K562 (cell line): Measurements from ENCODE around the gene METRN. TPM values are rescaled to one million over a fixed set of nuclear protein-coding genes. Genes with fewer than 3 reads are reported as not detected.

Experiments
- BDP1 ChIP-seq: IDR thresholded peaks from 3 replicates; pipeline ENCODE4 v1.6.1; 2011; ENCODE audit not compliant: insufficient read length, insufficient read depth
- BRD9 ChIP-seq: fragments of 450-650 bp; IDR thresholded peaks from 2 replicates; pipeline ENCODE4 v1.6.1; 2018; ENCODE audit warnings: low read depth; ENCODE audit not compliant: partially characterized antibody
- DPF2 ChIP-seq: fragments of 450-650 bp; IDR thresholded peaks from 2 replicates; pipeline ENCODE4 v1.6.1; 2016
- KLF6 ChIP-seq: fragments of 250-450 bp; sonication (Bioruptor Pico); IDR thresholded peaks from 2 replicates; pipeline ENCODE4 v1.4.0; 2020; ENCODE audit warnings: mild to moderate bottlenecking, moderate library complexity, borderline replicate concordance
- MTA2 ChIP-seq: fragments of 450-650 bp; IDR thresholded peaks from 2 replicates; pipeline ENCODE4 v1.6.1; 2016; ENCODE audit warnings: low read depth
- PML ChIP-seq: IDR thresholded peaks from 2 replicates; pipeline ENCODE4 v1.6.1; 2012; ENCODE audit warnings: low read length, inconsistent platforms
- POLR2A ChIP-seq: fragments of 450-650 bp; conservative IDR thresholded peaks from 2 replicates; pipeline ENCODE4 v1.6.1; 2016
- SLC30A9 ChIP-seq: fragments of 250-450 bp; sonication (Bioruptor Pico); IDR thresholded peaks from 2 replicates; pipeline ENCODE4 v1.8.0; 2022; ENCODE audit warnings: mild to moderate bottlenecking, moderate library complexity
- ZBTB40 ChIP-seq, 2 experiments: fragments of 450-650 bp in 1 of 2; sonication (generic) in 1 of 2; formaldehyde crosslinking in 1 of 2; IDR thresholded peaks; 2 replicates each; pipeline versions ENCODE4 v1.7.1 to v1.9.0; 2016 to 2022; ENCODE audit warnings: inconsistent platforms in 1 of 2, mild to moderate bottlenecking in 1 of 2, missing genetic modification reagents in 1 of 2
- ZNF436 ChIP-seq: fragments of 250-450, 450-650 bp; sonication (Bioruptor Pico); formaldehyde crosslinking; IDR thresholded peaks from 2 replicates; pipeline ENCODE4 v1.7.0; 2020; ENCODE audit warnings: mild to moderate bottlenecking
- ZNF551 ChIP-seq: fragments of 250-450 bp; sonication (Bioruptor Pico); IDR thresholded peaks from 2 replicates; pipeline ENCODE4 v1.5.0; 2021; ENCODE audit warnings: mild to moderate bottlenecking, moderate library complexity
- polyA plus RNA-seq, 8 experiments: library from polyadenylated mRNA; depleted of rRNA in 4 of 8; stranded (reverse) in 5 of 8; unstranded in 3 of 8; fragments of >200 nt; fragmentation: Nextera tagmentation in 2 of 8; fragmentation: Illumina TruSeq in 1 of 8; extraction: Ambion mirVana in 2 of 8; extraction: Trizol in 1 of 8; gene quantifications; 2 replicates each; pipeline versions ENCODE4 v1.2.1 to v1.2.3, GENCODE V29; 2011 to 2014; ENCODE audit warnings: inconsistent platforms in 1 of 8, missing spikeins in 1 of 8
- total RNA-seq, 7 experiments: library from RNA; depleted of rRNA in 6 of 7; stranded (reverse); fragments of >200 nt in 6 of 7; fragmentation: Illumina TruSeq in 2 of 7; extraction: Trizol in 2 of 7; gene quantifications; 2 replicates each; pipeline versions ENCODE4 v1.2.1 to v1.2.3, GENCODE V29; 2011 to 2021; ENCODE audit warnings: low replicate concordance in 1 of 7
- TF ChIP-seq, protein P1 (sequence below): sonication (generic); formaldehyde crosslinking; IDR thresholded peaks from 2 replicates; pipeline ENCODE4 v1.8.1; 2023; ENCODE audit warnings: mild to moderate bottlenecking, missing genetic modification reagents, moderate library complexity
- TF ChIP-seq, protein P2 (sequence below): sonication (generic); formaldehyde crosslinking; IDR thresholded peaks from 2 replicates; pipeline ENCODE4 v1.8.1; 2023; ENCODE audit warnings: mild to moderate bottlenecking, missing genetic modification reagents
- TF ChIP-seq, protein P3 (sequence below): fragments of 450-650 bp; IDR thresholded peaks from one replicate; pipeline ENCODE4 v1.6.1; 2018; ENCODE audit warnings: mild to moderate bottlenecking, moderate library complexity; ENCODE audit not compliant: partially characterized antibody

Gene METRN
- total and polyA plus RNA-seq, 9 of the 15 experiments (the other 6 are each of a cell fraction or from before 2014, with no cell fraction given), result 0.20 to 89.8 (median 15.4) TPM

DNA sequence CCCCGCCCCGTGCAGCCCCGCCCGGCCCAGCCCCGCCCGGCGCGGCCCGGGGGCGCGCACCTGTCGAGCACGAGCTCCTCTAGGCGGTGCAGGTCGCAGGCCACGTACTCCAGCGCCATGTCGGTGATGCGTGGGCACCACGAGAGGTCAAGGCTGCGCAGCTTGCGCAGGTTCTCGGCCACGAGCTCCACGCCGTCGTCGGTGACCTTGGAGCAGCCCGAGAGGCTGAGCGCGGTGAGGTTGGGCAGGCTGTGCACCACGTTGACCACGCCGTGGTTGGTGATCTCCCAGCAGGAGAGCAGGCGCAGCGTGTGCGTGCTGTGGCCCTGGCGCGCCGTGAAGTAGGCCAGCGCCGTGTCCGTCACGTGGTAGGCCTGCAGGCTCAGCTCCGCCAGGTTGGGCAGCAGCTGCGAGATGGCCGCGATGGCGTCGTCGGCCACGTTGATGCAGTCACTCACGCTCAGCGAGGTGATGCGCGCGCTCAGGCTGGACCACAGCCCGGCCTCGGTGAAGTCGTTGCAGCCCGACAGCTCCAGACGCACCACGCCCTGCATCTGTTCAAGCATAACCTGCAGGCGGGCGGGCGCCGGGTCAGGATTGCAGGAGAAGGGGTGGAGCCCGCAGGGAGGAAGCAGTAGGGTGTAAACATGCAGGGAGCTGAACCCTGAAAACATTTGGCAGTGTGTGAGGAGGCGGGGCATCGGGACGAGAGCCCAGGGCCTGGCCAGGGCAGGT, 19.4 kb upstream of the METRN start (continued):
- TF ChIP-seq ZBTB40 (IDR thresholded peaks at IDR 0.05) (0 out of 2 replicates have a peak, but pooled peaks have one; percentile 42), ZBTB40 (CRISPR knock-in tag; IDR thresholded peaks at IDR 0.05) (peak; percentile 68), PML (no peak), POLR2A (0 out of 2 replicates have a peak, but pooled peaks have one; percentile 36), ZNF436 (no peak), SLC30A9 (no peak), ZNF551 (CRISPR knock-in tag) (no peak), KLF6 (CRISPR knock-in tag) (no peak), BDP1 (no peak), MTA2 (no peak), DPF2 (no peak; the same call in 1 of the 2 replicates), BRD9 (no peak)
- TF ChIP-seq, protein P1, sequence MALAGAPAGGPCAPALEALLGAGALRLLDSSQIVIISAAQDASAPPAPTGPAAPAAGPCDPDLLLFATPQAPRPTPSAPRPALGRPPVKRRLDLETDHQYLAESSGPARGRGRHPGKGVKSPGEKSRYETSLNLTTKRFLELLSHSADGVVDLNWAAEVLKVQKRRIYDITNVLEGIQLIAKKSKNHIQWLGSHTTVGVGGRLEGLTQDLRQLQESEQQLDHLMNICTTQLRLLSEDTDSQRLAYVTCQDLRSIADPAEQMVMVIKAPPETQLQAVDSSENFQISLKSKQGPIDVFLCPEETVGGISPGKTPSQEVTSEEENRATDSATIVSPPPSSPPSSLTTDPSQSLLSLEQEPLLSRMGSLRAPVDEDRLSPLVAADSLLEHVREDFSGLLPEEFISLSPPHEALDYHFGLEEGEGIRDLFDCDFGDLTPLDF (CRISPR knock-in tag), result peak; percentile 62; the same call in 1 of the 2 replicates
- TF ChIP-seq, protein P2, sequence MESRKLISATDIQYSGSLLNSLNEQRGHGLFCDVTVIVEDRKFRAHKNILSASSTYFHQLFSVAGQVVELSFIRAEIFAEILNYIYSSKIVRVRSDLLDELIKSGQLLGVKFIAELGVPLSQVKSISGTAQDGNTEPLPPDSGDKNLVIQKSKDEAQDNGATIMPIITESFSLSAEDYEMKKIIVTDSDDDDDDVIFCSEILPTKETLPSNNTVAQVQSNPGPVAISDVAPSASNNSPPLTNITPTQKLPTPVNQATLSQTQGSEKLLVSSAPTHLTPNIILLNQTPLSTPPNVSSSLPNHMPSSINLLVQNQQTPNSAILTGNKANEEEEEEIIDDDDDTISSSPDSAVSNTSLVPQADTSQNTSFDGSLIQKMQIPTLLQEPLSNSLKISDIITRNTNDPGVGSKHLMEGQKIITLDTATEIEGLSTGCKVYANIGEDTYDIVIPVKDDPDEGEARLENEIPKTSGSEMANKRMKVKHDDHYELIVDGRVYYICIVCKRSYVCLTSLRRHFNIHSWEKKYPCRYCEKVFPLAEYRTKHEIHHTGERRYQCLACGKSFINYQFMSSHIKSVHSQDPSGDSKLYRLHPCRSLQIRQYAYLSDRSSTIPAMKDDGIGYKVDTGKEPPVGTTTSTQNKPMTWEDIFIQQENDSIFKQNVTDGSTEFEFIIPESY (CRISPR knock-in tag), result peak; percentile 58; the same call in 1 of the 2 replicates
- TF ChIP-seq, protein P3, sequence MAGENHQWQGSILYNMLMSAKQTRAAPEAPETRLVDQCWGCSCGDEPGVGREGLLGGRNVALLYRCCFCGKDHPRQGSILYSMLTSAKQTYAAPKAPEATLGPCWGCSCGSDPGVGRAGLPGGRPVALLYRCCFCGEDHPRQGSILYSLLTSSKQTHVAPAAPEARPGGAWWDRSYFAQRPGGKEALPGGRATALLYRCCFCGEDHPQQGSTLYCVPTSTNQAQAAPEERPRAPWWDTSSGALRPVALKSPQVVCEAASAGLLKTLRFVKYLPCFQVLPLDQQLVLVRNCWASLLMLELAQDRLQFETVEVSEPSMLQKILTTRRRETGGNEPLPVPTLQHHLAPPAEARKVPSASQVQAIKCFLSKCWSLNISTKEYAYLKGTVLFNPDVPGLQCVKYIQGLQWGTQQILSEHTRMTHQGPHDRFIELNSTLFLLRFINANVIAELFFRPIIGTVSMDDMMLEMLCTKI, result no peak
